Colonic mucosa (tissue), 4 donors: ENCODE data around the gene PARN. TPM values are rescaled to one million over a fixed set of nuclear protein-coding genes. Genes with fewer than 3 reads are reported as not detected.

Experiments used
- DNase-seq: peaks from one replicate; pipeline ENCODE4 v3.0.0-alpha.2; 2020
- H3K27ac ChIP-seq: fragments of 200-600 bp; one replicate; pipeline ENCODE4 v1.8.0; 2021
- H3K27me3 ChIP-seq: fragments of 200-600 bp; one replicate; pipeline ENCODE4 v1.8.0; 2021
- H3K36me3 ChIP-seq: fragments of 200-600 bp; one replicate; pipeline ENCODE4 v1.8.0; 2021
- H3K4me1 ChIP-seq: fragments of 200-600 bp; one replicate; pipeline ENCODE4 v1.8.0; 2021; ENCODE audit warnings: mild to moderate bottlenecking
- H3K4me3 ChIP-seq: fragments of 200-600 bp; one replicate; pipeline ENCODE4 v1.8.0; 2021
- H3K9ac ChIP-seq, 2 donors: one replicate each; pipeline ENCODE4 v1.7.0; 2013; ENCODE audit warnings: control low read depth in 2 of 2, low read depth in 2 of 2, low read length in 2 of 2
- H3K9me3 ChIP-seq: fragments of 200-600 bp; one replicate; pipeline ENCODE4 v1.8.0; 2021
- intact Hi-C: fragments of 100-400 bp; cut with DNase I; formaldehyde crosslinking; loops from one replicate; pipeline ENCODE4 v1.14.1; 2022
- total RNA-seq, 2 donors: library from RNA; stranded (reverse); fragmentation: NEBNext Ultra II Directional in 1 of 2; extraction: Animal tissue kit (Norgen Biotek cat#: 25700) in 1 of 2; gene quantifications; one replicate each; pipeline ENCODE4 v1.2.1, GENCODE V29; 2021
- TF ChIP-seq, protein P1 (sequence below): fragments of 200-600 bp; IDR thresholded peaks from one replicate; pipeline ENCODE4 v1.8.0; 2022; ENCODE audit warnings: antibody characterized with exemption, mild to moderate bottlenecking
- donor health status: healthy.
- donor health status: DM: no; HTN: no; CAD: no.
- donor health status: DM: no; HTN: no; CAD: no.

Gene PARN
- total RNA-seq, 2 donors from 2014 or later = 24.2 to 25.6 TPM

GRCh38 chr16:14529010-14529669, 100.9 kb downstream of the PARN start:
- TF ChIP-seq, protein P1, sequence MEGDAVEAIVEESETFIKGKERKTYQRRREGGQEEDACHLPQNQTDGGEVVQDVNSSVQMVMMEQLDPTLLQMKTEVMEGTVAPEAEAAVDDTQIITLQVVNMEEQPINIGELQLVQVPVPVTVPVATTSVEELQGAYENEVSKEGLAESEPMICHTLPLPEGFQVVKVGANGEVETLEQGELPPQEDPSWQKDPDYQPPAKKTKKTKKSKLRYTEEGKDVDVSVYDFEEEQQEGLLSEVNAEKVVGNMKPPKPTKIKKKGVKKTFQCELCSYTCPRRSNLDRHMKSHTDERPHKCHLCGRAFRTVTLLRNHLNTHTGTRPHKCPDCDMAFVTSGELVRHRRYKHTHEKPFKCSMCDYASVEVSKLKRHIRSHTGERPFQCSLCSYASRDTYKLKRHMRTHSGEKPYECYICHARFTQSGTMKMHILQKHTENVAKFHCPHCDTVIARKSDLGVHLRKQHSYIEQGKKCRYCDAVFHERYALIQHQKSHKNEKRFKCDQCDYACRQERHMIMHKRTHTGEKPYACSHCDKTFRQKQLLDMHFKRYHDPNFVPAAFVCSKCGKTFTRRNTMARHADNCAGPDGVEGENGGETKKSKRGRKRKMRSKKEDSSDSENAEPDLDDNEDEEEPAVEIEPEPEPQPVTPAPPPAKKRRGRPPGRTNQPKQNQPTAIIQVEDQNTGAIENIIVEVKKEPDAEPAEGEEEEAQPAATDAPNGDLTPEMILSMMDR = peak; percentile 62
- intact Hi-C loops = loop anchor here (2.0 to 5.0 kb wide), 2 partner anchors 226 to 607 kb away; partner anchors contain the start of gene ERCC4
- no peak overlapping the region for H3K27ac ChIP-seq
- no peaks in the 10 kb centered on the region for H3K36me3 ChIP-seq
- no peak overlapping the region for H3K4me3 ChIP-seq
- no peaks in the 10 kb centered on the region for H3K27me3 ChIP-seq
- H3K4me1 ChIP-seq = no peaks in the 10 kb centered on the region
- no peaks in the 10 kb centered on the region for H3K9me3 ChIP-seq
- peak overlapping the region in 1 of 2 donors; percentile 27 for H3K9ac ChIP-seq
- DNase-seq = peak; percentile 78

DNA sequence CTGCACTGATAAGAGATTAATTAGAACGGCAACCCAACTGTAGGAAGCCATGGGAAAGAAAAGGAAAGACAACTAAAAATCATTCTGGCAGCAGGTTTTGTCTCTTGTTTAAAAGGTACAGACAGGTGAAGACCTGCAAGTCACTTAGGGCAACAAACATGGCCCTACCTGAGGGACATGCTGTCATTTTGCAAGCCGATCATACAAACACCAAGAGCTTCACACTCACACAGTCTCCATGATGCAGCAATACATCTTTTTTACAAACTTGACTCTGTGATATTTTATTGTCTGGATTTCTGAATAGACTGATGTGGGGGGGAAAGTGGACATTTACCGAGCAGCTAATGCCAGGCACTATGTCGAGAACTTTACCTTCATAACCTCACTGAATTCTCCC, 101.8 kb downstream of the PARN start:
- Histone ChIP-seq H3K4me1 (no peaks in the 10 kb centered on the region), H3K4me3 (no peak overlapping the region), H3K27ac (no peak overlapping the region), H3K9ac (no peak overlapping the region), H3K9me3 (no peaks in the 10 kb centered on the region), H3K36me3 (no peaks in the 10 kb centered on the region), H3K27me3 (no peaks in the 10 kb centered on the region)
- no peak for DNase-seq
- intact Hi-C loops = loop anchor here (2.0 to 5.0 kb wide), 2 partner anchors 226 to 606 kb away; partner anchors contain the start of gene ERCC4
- TF ChIP-seq, protein P1 = no peak

DNA sequence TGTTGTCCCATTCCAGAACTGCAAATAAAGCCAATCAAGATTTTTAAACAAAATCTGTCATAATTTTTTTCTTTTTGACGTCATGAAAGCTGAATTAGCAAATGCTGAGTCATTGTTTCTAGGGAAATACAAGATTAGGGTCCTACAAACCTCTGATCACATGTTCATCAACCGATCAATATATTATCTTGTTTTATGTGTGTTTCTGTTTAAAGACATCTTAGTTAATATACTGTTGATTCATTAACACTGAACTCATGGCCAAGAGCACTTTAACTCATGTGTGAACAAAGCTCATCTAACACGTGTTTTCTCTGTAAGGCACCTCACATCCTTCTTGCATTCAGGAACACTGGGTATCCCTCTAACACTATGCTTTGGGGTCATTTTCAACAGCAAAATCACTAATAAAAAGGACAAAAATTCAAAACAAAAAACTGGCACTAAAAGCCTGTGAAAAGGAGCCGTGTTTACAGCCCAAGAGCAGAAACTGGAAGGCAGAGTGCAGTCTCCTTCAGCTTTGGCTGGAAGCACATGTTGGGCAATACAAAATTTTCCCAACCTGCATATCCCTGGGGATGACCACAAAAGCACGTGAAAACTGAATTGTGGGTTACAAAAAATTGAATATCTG, 102.5 kb downstream of the PARN start:
- H3K27me3 ChIP-seq = no peaks in the 10 kb centered on the region
- no peaks in the 10 kb centered on the region for H3K9me3 ChIP-seq
- H3K4me3 ChIP-seq = no peak overlapping the region
- no peak overlapping the region for H3K27ac ChIP-seq
- H3K4me1 ChIP-seq = no peaks in the 10 kb centered on the region
- no peak overlapping the region for H3K9ac ChIP-seq
- H3K36me3 ChIP-seq = no peaks in the 10 kb centered on the region
- DNase-seq = no peak
- TF ChIP-seq, protein P1 = no peak
- intact Hi-C loops = loop anchor here (2.0 to 5.0 kb wide), 2 partner anchors 225 to 605 kb away; partner anchors contain the start of gene ERCC4

GRCh38 chr16:14525596-14525995, 104.5 kb downstream of the PARN start:
- intact Hi-C loops = loop anchor here (5.0 kb wide), 1 partner anchor 603 kb away; the partner anchor contains the start of gene ERCC4
- Histone ChIP-seq H3K4me1 (no peaks in the 10 kb centered on the region), H3K27me3 (no peaks in the 10 kb centered on the region), H3K27ac (no peak overlapping the region), H3K4me3 (no peak overlapping the region), H3K36me3 (no peaks in the 10 kb centered on the region), H3K9ac (no peak overlapping the region), H3K9me3 (no peaks in the 10 kb centered on the region)
- DNase-seq = no peak
- TF ChIP-seq, protein P1 = no peak

DNA sequence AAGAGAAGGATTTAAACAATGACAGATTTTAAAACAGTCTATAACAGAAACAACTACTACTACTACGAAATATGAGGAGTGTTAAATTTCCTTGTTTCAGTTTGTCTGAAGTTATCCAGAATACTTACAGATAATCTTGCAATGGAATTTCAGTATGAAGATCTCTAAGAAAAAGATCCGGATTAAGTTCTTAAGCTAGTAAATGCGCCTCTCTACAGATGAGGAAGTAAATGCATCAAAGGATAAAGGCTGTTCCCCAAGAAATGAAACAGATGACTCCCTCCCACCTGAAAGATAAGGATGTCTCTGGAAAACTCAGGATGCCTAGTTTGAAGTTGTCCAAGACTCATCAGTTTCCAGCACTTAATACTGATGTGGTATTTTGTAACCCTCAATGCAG, 105.1 kb downstream of the PARN start:
- TF ChIP-seq, protein P1 = no peak
- Histone ChIP-seq H3K36me3 (no peaks in the 10 kb centered on the region), H3K27me3 (no peaks in the 10 kb centered on the region), H3K27ac (no peak overlapping the region), H3K4me3 (no peak overlapping the region), H3K9ac (no peak overlapping the region), H3K9me3 (no peaks in the 10 kb centered on the region), H3K4me1 (no peaks in the 10 kb centered on the region)
- intact Hi-C loops = loop anchor here (5.0 kb wide), 1 partner anchor 603 kb away; the partner anchor contains the start of gene ERCC4
- DNase-seq = no peak
